HG02678 (cell line): ENCODE data around the gene MMP25.
"Not testable (repeated sequence)": the region's sequence is repeated elsewhere in the genome, so short reads cannot be mapped to it uniquely, and the experiment has no call there.

Source experiments
- ATAC-seq: cut with Tn5 transposase; IDR thresholded peaks from one replicate; pipeline ENCODE4 v1.9.1; 2021; ENCODE audit warnings: mild to moderate bottlenecking, moderate library complexity; ENCODE audit not compliant: unreplicated experiment

The MMP25 gene

GRCh38 chr16:3071655-3072054 lies 25.3 kb downstream of the MMP25 start:
- no peak for ATAC-seq

- ATAC-seq, result not testable (repeated sequence)
Observed at GRCh38 chr16:3072148-3072547, 25.8 kb downstream of the MMP25 start.

- not testable (repeated sequence) for ATAC-seq
Observed at GRCh38 chr16:3072576-3073263, 26.4 kb downstream of the MMP25 start.

DNA sequence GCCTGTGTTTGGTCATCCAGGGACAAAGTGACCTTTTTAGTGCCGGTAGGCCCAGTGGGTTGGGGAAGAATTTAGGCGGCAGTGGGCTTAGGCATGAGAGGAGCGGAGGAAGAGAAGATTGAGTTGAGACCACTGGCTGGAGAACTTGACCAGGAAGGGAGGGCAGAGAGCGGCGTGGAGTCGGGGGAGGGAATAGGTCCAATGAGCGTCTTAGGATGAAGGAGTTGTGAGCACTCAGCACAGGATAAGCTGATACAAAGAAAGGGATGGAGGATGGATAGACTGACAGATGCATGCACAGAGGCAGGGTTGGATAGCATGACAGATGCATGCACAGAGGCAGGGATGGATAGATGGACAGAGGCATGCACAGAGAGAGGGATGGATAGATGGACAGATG lies 27.1 kb downstream of the MMP25 start:
- no peak for ATAC-seq

DNA sequence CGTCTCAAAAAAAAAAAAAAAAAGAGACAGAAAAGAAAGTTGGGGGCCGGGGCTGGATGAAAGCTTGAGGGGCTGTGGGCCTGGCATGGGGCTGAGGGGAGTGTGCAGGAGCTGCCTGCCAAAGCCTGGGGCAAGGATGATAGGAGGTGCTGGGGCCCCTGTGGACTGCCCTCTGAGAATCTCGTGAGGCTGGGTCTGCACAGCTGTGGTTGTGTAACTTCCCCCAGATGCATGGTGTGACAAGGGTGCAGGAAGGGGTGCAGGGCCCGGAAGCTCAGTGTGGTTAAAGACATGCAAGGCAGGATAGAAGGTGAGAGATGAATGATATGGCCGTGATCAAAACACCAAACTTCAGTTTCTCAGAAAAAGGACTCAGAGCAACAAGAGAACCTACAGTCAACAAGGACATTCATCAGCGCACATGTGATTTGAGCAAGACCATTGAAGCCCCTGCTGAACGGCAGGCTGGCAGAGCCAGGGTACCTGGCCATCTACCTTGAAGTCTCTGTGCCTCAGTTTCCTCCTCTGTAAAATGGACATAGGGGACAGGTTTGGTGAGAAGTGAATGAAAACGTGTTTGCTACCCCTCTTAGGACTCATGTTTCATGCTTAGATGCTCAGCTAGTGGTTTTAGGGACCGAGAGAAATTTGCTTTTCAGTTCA lies 28.6 kb downstream of the MMP25 start:
- ATAC-seq, result peak; percentile 87

GRCh38 chr16:3075523-3075915 lies 29.2 kb downstream of the MMP25 start:
- no peak for ATAC-seq

GRCh38 chr16:3075946-3076345 lies 29.6 kb downstream of the MMP25 start:
- not testable (repeated sequence) for ATAC-seq

DNA sequence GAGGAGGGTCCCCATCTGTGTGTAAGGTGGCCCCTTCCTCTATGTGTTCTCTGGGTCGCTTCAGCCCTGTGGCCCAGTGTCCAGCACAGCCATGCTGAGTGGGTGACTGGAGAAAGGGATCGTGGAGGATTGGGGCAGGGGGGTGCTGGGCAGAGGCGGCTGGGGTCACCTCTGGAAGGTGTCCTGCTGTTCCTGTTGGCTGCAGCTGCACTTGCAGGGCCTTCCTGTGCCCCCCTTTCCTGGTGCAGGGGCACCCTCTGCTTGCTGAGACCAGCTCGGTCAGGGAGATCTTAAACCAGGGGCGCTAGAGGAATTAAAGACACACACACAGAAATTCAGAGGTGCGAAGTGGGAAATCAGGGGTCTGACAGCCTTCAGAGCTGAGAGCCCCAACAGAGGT lies 30.2 kb downstream of the MMP25 start:
- ATAC-seq, result no peak

DNA sequence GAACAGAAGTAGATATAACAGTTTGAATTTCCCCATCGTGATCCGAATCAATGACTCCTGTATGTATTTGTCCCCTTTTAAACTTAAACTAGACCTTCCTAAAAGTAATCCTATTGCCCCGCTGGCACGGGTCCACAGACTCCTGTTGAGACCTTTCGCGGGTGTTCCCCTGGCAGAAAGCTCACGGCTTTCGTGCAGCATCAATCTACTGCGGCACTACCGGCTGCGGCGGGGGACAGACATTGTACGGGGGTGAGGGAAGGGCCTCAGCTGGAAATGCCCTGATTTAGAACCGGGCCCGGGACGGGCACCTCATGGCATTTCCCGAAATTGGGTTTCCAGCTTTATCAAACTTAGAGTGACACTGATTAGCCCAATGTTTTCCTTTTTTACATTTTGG lies 33.7 kb downstream of the MMP25 start:
- ATAC-seq, result no peak

GRCh38 chr16:3081957-3082356 lies 35.6 kb downstream of the MMP25 start:
- not testable (repeated sequence) for ATAC-seq

- ATAC-seq, result not testable (repeated sequence)
Observed at GRCh38 chr16:3083408-3083807, 37.0 kb downstream of the MMP25 start.

- no peak for ATAC-seq
Observed at GRCh38 chr16:3084491-3084890, 38.1 kb downstream of the MMP25 start.

DNA sequence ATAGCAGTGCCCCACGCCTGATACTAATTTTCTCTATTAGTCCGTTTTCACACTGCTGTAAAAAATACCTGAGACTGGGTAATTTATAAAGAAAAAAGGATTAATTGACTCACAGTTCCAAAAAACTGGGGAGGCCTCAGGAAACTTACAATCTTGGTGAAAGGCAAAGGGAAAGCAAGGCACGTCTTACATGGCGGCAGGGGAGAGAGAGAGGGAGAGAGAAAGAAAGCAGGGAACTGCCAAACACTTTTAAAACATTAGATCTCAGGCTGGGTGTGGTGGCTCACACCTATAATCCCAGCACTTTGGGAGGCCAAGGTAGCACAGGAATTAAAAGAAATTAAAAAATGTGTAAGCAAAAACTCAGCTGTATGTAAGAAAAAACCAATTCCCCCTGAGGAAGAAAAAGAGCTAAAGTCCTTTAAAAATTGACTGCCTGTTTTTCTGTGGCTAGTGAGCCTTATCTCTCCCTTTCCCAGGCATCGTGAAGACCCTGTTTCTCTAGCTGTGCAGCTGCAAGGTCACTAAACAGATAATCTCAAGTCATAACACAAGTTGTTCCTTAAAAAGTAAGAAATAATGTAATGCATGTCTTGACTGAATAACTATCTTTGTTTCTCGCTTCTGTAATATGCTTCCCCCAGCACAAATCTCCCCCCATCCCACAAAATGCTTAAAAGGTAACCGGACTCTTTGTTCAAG lies 38.8 kb downstream of the MMP25 start:
- no peak for ATAC-seq

- ATAC-seq, result no peak
Observed at GRCh38 chr16:3085868-3086595, 39.7 kb downstream of the MMP25 start.

- no peak for ATAC-seq
Observed at GRCh38 chr16:3086596-3087242, 40.4 kb downstream of the MMP25 start.

- no peak for ATAC-seq
Observed at GRCh38 chr16:3087243-3088235, 41.2 kb downstream of the MMP25 start.

GRCh38 chr16:3088450-3088849 lies 42.1 kb downstream of the MMP25 start:
- ATAC-seq, result no peak

DNA sequence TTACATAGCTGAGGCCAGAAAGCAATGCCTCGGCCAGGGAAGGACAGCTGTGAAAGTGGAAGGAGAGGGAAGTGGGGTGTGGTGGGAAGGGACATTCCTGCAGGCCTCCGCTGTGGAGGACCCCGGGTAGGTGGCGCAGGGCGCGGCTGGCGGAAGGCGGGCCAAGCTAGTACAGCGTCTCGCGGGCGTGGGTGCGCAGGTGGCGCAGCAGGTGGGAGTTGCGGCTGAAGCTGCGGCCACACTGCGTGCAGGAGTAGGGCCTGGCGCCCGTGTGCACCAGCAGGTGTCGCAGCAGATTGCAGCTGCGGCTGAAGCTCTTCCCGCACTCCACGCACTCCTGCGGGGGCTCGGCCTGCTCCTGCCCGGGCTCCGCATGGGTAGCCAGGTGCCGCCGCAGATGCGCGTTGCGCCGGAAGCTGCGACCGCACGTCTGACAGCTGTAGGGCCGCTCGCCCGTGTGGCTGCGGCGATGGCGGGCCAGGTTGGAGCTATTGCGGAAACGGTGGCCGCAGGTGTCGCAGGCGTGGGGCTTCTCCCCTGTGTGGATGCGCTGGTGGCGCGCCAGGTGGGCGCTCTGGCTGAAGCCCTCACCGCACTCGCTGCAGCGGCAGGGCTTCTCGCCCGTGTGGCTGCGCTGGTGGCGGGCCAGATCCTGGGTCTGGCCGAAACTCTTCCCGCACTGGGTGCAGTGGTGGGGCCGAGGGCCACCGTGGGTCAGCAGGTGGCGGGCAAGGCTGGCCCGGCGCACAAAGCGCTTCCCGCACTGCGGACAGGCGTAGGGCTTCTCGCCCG lies 42.8 kb downstream of the MMP25 start:
- no peak for ATAC-seq
